Glutamatergic neuron (in vitro differentiated cells): ENCODE data around the gene PIP5K1B. TPM values are rescaled to one million over a fixed set of nuclear protein-coding genes. Genes with fewer than 3 reads are reported as not detected.

Experiments
- DNase-seq: peaks from one replicate; pipeline ENCODE4 v3.0.0; 2022
- H3K27ac Mint-ChIP-seq: one replicate; pipeline ENCODE4 v1.8.0; 2020; ENCODE audit warnings: mild to moderate bottlenecking, mixed read lengths, inconsistent platforms; ENCODE audit not compliant: unreplicated experiment
- H3K27me3 Mint-ChIP-seq: one replicate; pipeline ENCODE4 v1.8.0; 2020; ENCODE audit warnings: mild to moderate bottlenecking, moderate library complexity, mixed read lengths, inconsistent platforms; ENCODE audit not compliant: unreplicated experiment
- H3K36me3 Mint-ChIP-seq: one replicate; pipeline ENCODE4 v1.8.0; 2020; ENCODE audit warnings: mild to moderate bottlenecking, mixed read lengths, inconsistent platforms; ENCODE audit not compliant: unreplicated experiment
- H3K4me1 Mint-ChIP-seq: one replicate; pipeline ENCODE4 v1.8.0; 2020; ENCODE audit warnings: mild to moderate bottlenecking, low read depth, mixed read lengths, inconsistent platforms; ENCODE audit not compliant: unreplicated experiment
- H3K4me3 Mint-ChIP-seq: one replicate; pipeline ENCODE4 v1.8.0; 2020; ENCODE audit warnings: mild to moderate bottlenecking, mixed read lengths, inconsistent platforms; ENCODE audit not compliant: unreplicated experiment
- H3K9me3 Mint-ChIP-seq: one replicate; pipeline ENCODE4 v1.8.0; 2020; ENCODE audit warnings: mild to moderate bottlenecking, moderate library complexity, mixed read lengths, inconsistent platforms; ENCODE audit not compliant: unreplicated experiment
- CTCF ChIP-seq: fragments of 200-600 bp; sonication (generic); IDR thresholded peaks from one replicate; pipeline ENCODE4 v1.5.0; 2021; ENCODE audit not compliant: partially characterized antibody, unreplicated experiment
- total RNA-seq: library from RNA; stranded (reverse); fragmentation: NEBNext Ultra II Directional; extraction: Animal tissue kit (Norgen Biotek cat#: 25700); gene quantifications from one replicate; pipeline ENCODE4 v1.2.1, GENCODE V29; 2021; ENCODE audit not compliant: unreplicated experiment

The PIP5K1B gene
- total RNA-seq, 1 donor from 2014 or later, result 0.27 TPM

GRCh38 chr9:68819065-68819464 is 114.0 kb downstream of the PIP5K1B start:
- Mint-ChIP-seq H3K27ac (no peak overlapping the region), H3K4me1 (no peaks in the 10 kb centered on the region), H3K36me3 (no peaks in the 10 kb centered on the region), H3K9me3 (no peaks in the 10 kb centered on the region), H3K27me3 (no peaks in the 10 kb centered on the region), H3K4me3 (no peak overlapping the region)
- DNase-seq, result no peak
- no peak for TF ChIP-seq CTCF

- no peaks in the 10 kb centered on the region for H3K9me3 Mint-ChIP-seq
- H3K27me3 Mint-ChIP-seq, result no peaks in the 10 kb centered on the region
- no peak for TF ChIP-seq CTCF
- DNase-seq, result no peak
- no peaks in the 10 kb centered on the region for H3K36me3 Mint-ChIP-seq
- H3K4me3 Mint-ChIP-seq, result no peak overlapping the region
- no peak overlapping the region for H3K27ac Mint-ChIP-seq
- no peaks in the 10 kb centered on the region for H3K4me1 Mint-ChIP-seq
Observed at GRCh38 chr9:68821911-68822310, 116.9 kb downstream of the PIP5K1B start.

GRCh38 chr9:68822596-68823165 is 117.6 kb downstream of the PIP5K1B start:
- Mint-ChIP-seq H3K4me1 (no peaks in the 10 kb centered on the region), H3K9me3 (no peaks in the 10 kb centered on the region), H3K4me3 (no peak overlapping the region), H3K36me3 (no peaks in the 10 kb centered on the region), H3K27ac (no peak overlapping the region), H3K27me3 (no peaks in the 10 kb centered on the region)
- no peak for DNase-seq
- no peak for TF ChIP-seq CTCF

- no peak for TF ChIP-seq CTCF
- Mint-ChIP-seq H3K27me3 (no peaks in the 10 kb centered on the region), H3K36me3 (no peaks in the 10 kb centered on the region), H3K4me1 (no peaks in the 10 kb centered on the region), H3K9me3 (no peaks in the 10 kb centered on the region), H3K27ac (no peak overlapping the region), H3K4me3 (no peak overlapping the region)
- no peak for DNase-seq
Observed at GRCh38 chr9:68825762-68826472, 120.9 kb downstream of the PIP5K1B start.
